OCI-LY1 (cell line): ENCODE measurements around the gene ADA.

ENCODE experiments used
- EZH2 ChIP-seq: fragments of 200-600 bp; sonication (generic), shearing (Covaris generic); IDR thresholded peaks from 2 replicates; pipeline ENCODE4 v1.8.0; 2017; ENCODE audit warnings: borderline replicate concordance, mixed run types, mild to moderate bottlenecking, antibody characterized with exemption, low read length, moderate library complexity, mixed read lengths
- TF ChIP-seq, protein P1 (sequence below): fragments of 200-600 bp; sonication (generic), shearing (Covaris generic); IDR thresholded peaks from 2 replicates; pipeline ENCODE4 v1.5.1; 2017; ENCODE audit warnings: mild to moderate bottlenecking, antibody characterized with exemption, low read length, moderate library complexity, mixed read lengths

GRCh38 chr20:44644230-44644617 is 7.3 kb downstream of the ADA start:
- TF ChIP-seq, protein P1, sequence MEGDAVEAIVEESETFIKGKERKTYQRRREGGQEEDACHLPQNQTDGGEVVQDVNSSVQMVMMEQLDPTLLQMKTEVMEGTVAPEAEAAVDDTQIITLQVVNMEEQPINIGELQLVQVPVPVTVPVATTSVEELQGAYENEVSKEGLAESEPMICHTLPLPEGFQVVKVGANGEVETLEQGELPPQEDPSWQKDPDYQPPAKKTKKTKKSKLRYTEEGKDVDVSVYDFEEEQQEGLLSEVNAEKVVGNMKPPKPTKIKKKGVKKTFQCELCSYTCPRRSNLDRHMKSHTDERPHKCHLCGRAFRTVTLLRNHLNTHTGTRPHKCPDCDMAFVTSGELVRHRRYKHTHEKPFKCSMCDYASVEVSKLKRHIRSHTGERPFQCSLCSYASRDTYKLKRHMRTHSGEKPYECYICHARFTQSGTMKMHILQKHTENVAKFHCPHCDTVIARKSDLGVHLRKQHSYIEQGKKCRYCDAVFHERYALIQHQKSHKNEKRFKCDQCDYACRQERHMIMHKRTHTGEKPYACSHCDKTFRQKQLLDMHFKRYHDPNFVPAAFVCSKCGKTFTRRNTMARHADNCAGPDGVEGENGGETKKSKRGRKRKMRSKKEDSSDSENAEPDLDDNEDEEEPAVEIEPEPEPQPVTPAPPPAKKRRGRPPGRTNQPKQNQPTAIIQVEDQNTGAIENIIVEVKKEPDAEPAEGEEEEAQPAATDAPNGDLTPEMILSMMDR = no peak
- no peak for TF ChIP-seq EZH2
